Vagina (tissue), 2 donors: ENCODE measurements around the gene PFDN1. TPM values are rescaled to one million over a fixed set of nuclear protein-coding genes. Genes with fewer than 3 reads are reported as not detected.

Experiments used
- DNase-seq, 2 donors: peaks; one replicate each; pipeline ENCODE4 v3.0.0-alpha.2; 2017; ENCODE audit errors: extremely low spot score in 2 of 2
- H3K27ac ChIP-seq: fragments of 200-600 bp; sonication (generic); one replicate; pipeline ENCODE4 v1.5.1; 2019
- H3K27me3 ChIP-seq: fragments of 200-600 bp; sonication (generic); one replicate; pipeline ENCODE4 v1.5.1; 2019
- H3K36me3 ChIP-seq, 2 donors: fragments of 200-600 bp; sonication (generic); one replicate each; pipeline ENCODE4 v1.5.1; 2017 to 2019
- H3K4me1 ChIP-seq: fragments of 200-600 bp; sonication (generic); one replicate; pipeline ENCODE4 v1.5.1; 2019
- H3K4me3 ChIP-seq, 2 donors: fragments of 200-600 bp; sonication (generic); 1 replicate in 1 of 2; 2 replicates in 1 of 2; pipeline ENCODE4 v1.5.1; 2016 to 2019
- H3K9me3 ChIP-seq: fragments of 200-600 bp; sonication (generic); one replicate; pipeline ENCODE4 v1.5.1; 2019
- POLR2A ChIP-seq, 2 donors: fragments of 450-650 bp; IDR thresholded peaks; one replicate each; pipeline ENCODE4 v1.6.1; 2017; ENCODE audit warnings: antibody characterized with exemption in 2 of 2, mild to moderate bottlenecking in 2 of 2, moderate library complexity in 2 of 2
- POLR2AphosphoS5 ChIP-seq, 2 donors: sonication (generic); formaldehyde crosslinking; IDR thresholded peaks; one replicate each; pipeline ENCODE4 v1.9.0; 2017; ENCODE audit warnings: antibody characterized with exemption in 2 of 2, mild to moderate bottlenecking in 2 of 2, low read depth in 1 of 2; ENCODE audit not compliant: insufficient read depth in 1 of 2
- intact Hi-C: fragments of 100-400 bp; cut with DNase I; formaldehyde crosslinking; loops from one replicate; pipeline ENCODE4 v1.15.1; 2023
- total RNA-seq: library from RNA; depleted of rRNA; stranded (reverse); fragments of >200 nt; gene quantifications from one replicate; pipeline ENCODE4 v1.2.3, GENCODE V29; 2016
- TF ChIP-seq, protein P1 (sequence below), 3 experiments: fragments of 450-650 bp in 2 of 3; fragments of 200-600 bp in 1 of 3; sonication (generic) in 1 of 3; IDR thresholded peaks; one replicate each; pipeline ENCODE4 v1.5.1; 2017 to 2019; ENCODE audit warnings: antibody characterized with exemption in 3 of 3, mild to moderate bottlenecking in 2 of 3, moderate library complexity in 2 of 3

PFDN1 gene
- total RNA-seq, 1 donor from 2014 or later, result 94.8 TPM

DNA sequence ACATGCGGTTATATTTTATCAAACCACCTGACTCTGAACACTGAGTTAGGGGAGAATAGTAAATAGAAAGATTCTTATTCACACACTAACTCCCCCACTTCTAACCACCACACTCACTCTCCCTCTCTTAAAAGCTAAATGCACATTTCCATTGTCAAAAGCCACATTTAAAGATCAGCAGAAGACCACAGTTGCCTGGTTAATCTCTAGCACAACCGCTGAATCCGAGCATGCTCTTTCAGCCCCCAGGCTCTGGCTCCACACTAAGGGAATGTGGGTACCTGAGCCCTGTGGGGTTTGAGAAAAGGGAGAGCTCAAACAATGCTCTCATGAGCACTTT, 35.7 kb downstream of the PFDN1 start:
- no peaks in the 10 kb centered on the region for H3K9me3 ChIP-seq
- H3K36me3 ChIP-seq, result no peaks in the 10 kb centered on the region
- H3K27me3 ChIP-seq, result no peaks in the 10 kb centered on the region
- H3K4me3 ChIP-seq, result no peak overlapping the region
- TF ChIP-seq, protein P1, sequence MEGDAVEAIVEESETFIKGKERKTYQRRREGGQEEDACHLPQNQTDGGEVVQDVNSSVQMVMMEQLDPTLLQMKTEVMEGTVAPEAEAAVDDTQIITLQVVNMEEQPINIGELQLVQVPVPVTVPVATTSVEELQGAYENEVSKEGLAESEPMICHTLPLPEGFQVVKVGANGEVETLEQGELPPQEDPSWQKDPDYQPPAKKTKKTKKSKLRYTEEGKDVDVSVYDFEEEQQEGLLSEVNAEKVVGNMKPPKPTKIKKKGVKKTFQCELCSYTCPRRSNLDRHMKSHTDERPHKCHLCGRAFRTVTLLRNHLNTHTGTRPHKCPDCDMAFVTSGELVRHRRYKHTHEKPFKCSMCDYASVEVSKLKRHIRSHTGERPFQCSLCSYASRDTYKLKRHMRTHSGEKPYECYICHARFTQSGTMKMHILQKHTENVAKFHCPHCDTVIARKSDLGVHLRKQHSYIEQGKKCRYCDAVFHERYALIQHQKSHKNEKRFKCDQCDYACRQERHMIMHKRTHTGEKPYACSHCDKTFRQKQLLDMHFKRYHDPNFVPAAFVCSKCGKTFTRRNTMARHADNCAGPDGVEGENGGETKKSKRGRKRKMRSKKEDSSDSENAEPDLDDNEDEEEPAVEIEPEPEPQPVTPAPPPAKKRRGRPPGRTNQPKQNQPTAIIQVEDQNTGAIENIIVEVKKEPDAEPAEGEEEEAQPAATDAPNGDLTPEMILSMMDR (IDR thresholded peaks at IDR 0.05), result no peak
- TF ChIP-seq POLR2A (IDR thresholded peaks at IDR 0.05), result no peak
- no peak for TF ChIP-seq POLR2AphosphoS5 (IDR thresholded peaks at IDR 0.05; ENCODE audit: insufficient read depth in 1 of 2, low read depth in 1 of 2)
- H3K4me1 ChIP-seq, result peaks cover 11% of the 10 kb centered on the region
- no peak overlapping the region for H3K27ac ChIP-seq
- DNase-seq, result no peak
- intact Hi-C loops, result no loop called here

DNA sequence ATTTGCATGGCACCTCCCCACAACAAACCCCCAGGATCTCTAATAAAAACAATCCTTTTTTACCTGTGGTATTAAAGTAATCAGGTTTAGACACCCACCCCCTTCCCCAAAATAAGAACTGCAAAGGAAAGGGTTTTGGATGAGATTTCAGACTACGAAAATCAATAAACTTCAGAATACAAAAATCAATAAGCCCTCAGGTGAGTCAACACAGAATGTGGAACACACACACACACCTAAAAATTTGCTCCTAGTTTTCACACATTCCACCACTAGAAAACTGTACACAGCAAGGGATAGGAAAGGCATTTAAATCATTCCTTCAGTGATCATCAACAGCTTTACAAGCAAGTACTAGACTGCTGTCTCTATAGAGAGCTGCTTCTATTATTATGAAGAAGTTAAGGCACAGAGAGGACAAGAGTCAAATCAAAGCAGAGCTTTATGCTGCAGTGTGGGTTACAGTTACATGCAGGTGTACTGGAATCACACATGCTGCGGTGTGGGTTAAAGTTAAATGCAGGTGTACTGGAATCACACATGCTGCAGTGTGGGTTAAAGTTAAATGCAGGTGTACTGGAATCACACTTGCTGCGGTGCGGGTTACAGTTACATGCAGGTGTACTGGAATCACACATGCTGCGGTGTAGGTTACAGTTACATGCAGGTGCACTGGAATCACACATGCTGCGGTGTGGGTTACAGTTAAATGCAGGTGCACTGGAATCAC, 36.3 kb downstream of the PFDN1 start:
- DNase-seq, result no peak
- no peak overlapping the region for H3K4me3 ChIP-seq

DNA sequence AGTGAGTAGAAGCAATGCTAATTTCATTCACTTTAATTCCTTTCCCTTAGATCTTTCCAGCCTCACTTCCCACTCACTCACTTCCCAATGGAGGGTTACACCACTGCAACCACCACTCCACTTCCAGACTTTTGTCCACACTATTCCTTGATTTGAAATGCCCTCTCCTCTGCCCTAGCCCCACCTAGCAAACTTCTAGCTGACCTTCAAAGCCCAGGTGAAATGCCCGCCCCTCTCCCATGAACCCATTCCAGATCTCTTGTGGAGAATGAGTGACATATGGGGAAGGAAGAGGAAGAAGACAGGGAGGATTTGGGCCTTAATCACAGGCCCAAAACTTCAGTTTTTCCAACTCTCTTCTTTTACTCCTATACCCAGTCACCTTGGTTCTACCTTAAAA, 37.1 kb downstream of the PFDN1 start:
- intact Hi-C loops, result no loop called here
- TF ChIP-seq, protein P1 (IDR thresholded peaks at IDR 0.05), result no peak
- TF ChIP-seq POLR2AphosphoS5 (IDR thresholded peaks at IDR 0.05; ENCODE audit: insufficient read depth in 1 of 2, low read depth in 1 of 2) (no peak), POLR2A (IDR thresholded peaks at IDR 0.05) (no peak)
- Histone ChIP-seq H3K27ac (no peak overlapping the region), H3K36me3 (no peaks in the 10 kb centered on the region), H3K9me3 (no peaks in the 10 kb centered on the region), H3K27me3 (no peaks in the 10 kb centered on the region), H3K4me3 (no peak overlapping the region), H3K4me1 (peaks cover 24% of the 10 kb centered on the region)
- no peak for DNase-seq

More for the DNA sequence above, 36.3 kb downstream of the PFDN1 start:
- no peak overlapping the region for H3K27ac ChIP-seq
- H3K27me3 ChIP-seq, result no peaks in the 10 kb centered on the region
- H3K36me3 ChIP-seq, result no peaks in the 10 kb centered on the region
- H3K9me3 ChIP-seq, result no peaks in the 10 kb centered on the region
- peaks cover 16% of the 10 kb centered on the region for H3K4me1 ChIP-seq
- no peak for TF ChIP-seq POLR2A (IDR thresholded peaks at IDR 0.05)
- TF ChIP-seq, protein P1 (IDR thresholded peaks at IDR 0.05), result no peak
- intact Hi-C loops, result no loop called here

DNA sequence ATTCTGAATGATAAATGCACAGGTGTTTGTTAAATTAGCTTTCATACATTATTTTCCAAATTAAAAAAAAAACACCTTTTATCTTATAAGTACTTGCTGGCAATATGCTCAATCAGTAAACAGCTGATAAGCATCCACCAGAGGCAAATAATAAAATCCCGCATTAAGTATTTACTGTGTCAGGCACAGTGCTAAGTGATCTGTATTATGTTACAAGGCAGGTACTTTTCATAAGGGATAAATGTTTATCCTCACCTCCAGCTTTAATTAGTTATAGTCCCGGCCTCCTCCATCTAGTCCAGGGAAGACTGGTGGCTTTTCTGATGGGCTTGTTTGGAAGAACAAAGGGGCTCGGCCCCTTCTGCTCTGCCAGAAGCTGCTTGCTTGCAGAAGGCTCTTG, 40.1 kb downstream of the PFDN1 start:
- Histone ChIP-seq H3K27ac (no peak overlapping the region), H3K36me3 (no peaks in the 10 kb centered on the region), H3K9me3 (no peaks in the 10 kb centered on the region), H3K4me1 (peaks cover 26% of the 10 kb centered on the region), H3K4me3 (no peak overlapping the region), H3K27me3 (no peaks in the 10 kb centered on the region)
- DNase-seq, result no peak
- TF ChIP-seq, protein P1 (IDR thresholded peaks at IDR 0.05), result no peak
- no peak for TF ChIP-seq POLR2AphosphoS5 (IDR thresholded peaks at IDR 0.05; ENCODE audit: insufficient read depth in 1 of 2, low read depth in 1 of 2)
- TF ChIP-seq POLR2A (IDR thresholded peaks at IDR 0.05), result no peak
- intact Hi-C loops, result no loop called here

DNA sequence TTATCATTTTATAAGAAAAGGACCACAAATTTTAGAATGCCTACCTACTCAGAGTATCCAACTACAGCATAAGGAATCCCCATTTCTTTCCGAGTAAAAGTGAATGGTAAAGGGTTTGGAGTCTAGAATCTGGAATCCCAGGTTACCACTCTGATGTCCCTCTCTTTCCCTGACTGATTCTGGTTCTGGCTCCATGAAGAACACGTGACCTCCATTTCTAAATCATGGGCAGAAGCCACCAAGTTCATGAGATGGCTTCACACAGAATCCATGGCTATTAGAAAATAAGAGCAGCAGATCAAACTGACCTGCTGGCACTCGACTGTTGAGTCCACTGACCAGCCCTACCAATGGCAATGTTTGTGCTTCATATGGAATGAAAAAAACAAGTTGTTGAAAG, 40.7 kb downstream of the PFDN1 start:
- TF ChIP-seq POLR2A (IDR thresholded peaks at IDR 0.05) (no peak), POLR2AphosphoS5 (IDR thresholded peaks at IDR 0.05; ENCODE audit: insufficient read depth in 1 of 2, low read depth in 1 of 2) (no peak)
- TF ChIP-seq, protein P1 (IDR thresholded peaks at IDR 0.05), result no peak
- Histone ChIP-seq H3K9me3 (no peaks in the 10 kb centered on the region), H3K4me3 (no peak overlapping the region), H3K27me3 (no peaks in the 10 kb centered on the region), H3K27ac (peak overlapping the region; percentile 57), H3K36me3 (peaks cover 0 to 3% of the 10 kb centered on the region in 2 donors), H3K4me1 (peaks cover 26% of the 10 kb centered on the region)
- DNase-seq, result no peak
- intact Hi-C loops, result no loop called here
